Liver (tissue), 9 donors: ENCODE measurements around the gene PACS1. TPM values are rescaled to one million over a fixed set of nuclear protein-coding genes. Genes with fewer than 3 reads are reported as not detected.

Experiments
- DNase-seq: peaks from one replicate; pipeline ENCODE4 v3.0.0-alpha.2; 2017; ENCODE audit warnings: low spot score
- H3K27ac ChIP-seq, 2 donors: one replicate each; pipeline ENCODE4 v1.7.0; 2013; ENCODE audit warnings: inconsistent platforms in 2 of 2, low read length in 2 of 2, control low read depth in 1 of 2, low read depth in 1 of 2, mild to moderate bottlenecking in 1 of 2
- H3K27me3 ChIP-seq, 4 donors: one replicate each; pipeline versions ENCODE4 v1.6.1 to v1.7.0; 2013; ENCODE audit warnings: low read length in 3 of 4, inconsistent platforms in 1 of 4, mild to moderate bottlenecking in 1 of 4, moderate library complexity in 1 of 4; ENCODE audit not compliant: control insufficient read depth in 4 of 4, insufficient read depth in 4 of 4
- H3K36me3 ChIP-seq, 4 donors: one replicate each; pipeline versions ENCODE4 v1.6.1 to v1.7.0; 2013; ENCODE audit warnings: low read length in 3 of 4, mild to moderate bottlenecking in 3 of 4, low read depth in 1 of 4, moderate library complexity in 1 of 4; ENCODE audit not compliant: control insufficient read depth in 4 of 4, insufficient read depth in 3 of 4
- H3K4me1 ChIP-seq, 4 donors: one replicate each; pipeline versions ENCODE4 v1.6.1 to v1.7.0; 2013; ENCODE audit warnings: low read length in 3 of 4, mild to moderate bottlenecking in 3 of 4, moderate library complexity in 1 of 4; ENCODE audit not compliant: control insufficient read depth in 4 of 4, insufficient read depth in 4 of 4
- H3K4me3 ChIP-seq, 3 donors: one replicate each; pipeline versions ENCODE4 v1.6.1 to v1.7.0; 2013; ENCODE audit warnings: low read length in 3 of 3, control low read depth in 1 of 3, low read depth in 1 of 3, mild to moderate bottlenecking in 1 of 3
- H3K9ac ChIP-seq, 2 donors: one replicate each; pipeline ENCODE4 v1.7.0; 2013; ENCODE audit warnings: low read length in 2 of 2, mild to moderate bottlenecking in 2 of 2, moderate library complexity in 2 of 2, control low read depth in 1 of 2, low read depth in 1 of 2
- H3K9me3 ChIP-seq, 4 donors: one replicate each; pipeline versions ENCODE4 v1.6.1 to v1.7.0; 2013; ENCODE audit warnings: low read length in 3 of 4; ENCODE audit not compliant: control insufficient read depth in 4 of 4
- CTCF ChIP-seq: fragments of 150-350 bp; IDR thresholded peaks from 2 replicates; pipeline ENCODE4 v1.5.1; 2017; ENCODE audit warnings: improper control_type of control experiment, low read depth, low read length; ENCODE audit not compliant: missing input control
- EGR1 ChIP-seq, 2 donors: IDR thresholded peaks; 2 replicates each; pipeline ENCODE4 v1.6.1; 2016 to 2018; ENCODE audit warnings: antibody characterized with exemption in 2 of 2, low read depth in 2 of 2
- FOXA1 ChIP-seq: IDR thresholded peaks from 2 replicates; pipeline ENCODE4 v1.6.1; 2016; ENCODE audit warnings: antibody characterized with exemption
- FOXA2 ChIP-seq: IDR thresholded peaks from 2 replicates; pipeline ENCODE4 v1.6.1; 2016; ENCODE audit warnings: antibody characterized with exemption
- GABPA ChIP-seq, 2 donors: IDR thresholded peaks in 1 of 2; conservative IDR thresholded peaks in 1 of 2; 2 replicates each; pipeline ENCODE4 v1.6.1; 2016; ENCODE audit warnings: antibody characterized with exemption in 2 of 2, mild to moderate bottlenecking in 1 of 2, moderate library complexity in 1 of 2
- HNF4A ChIP-seq, 2 donors: conservative IDR thresholded peaks; 2 replicates each; pipeline ENCODE4 v1.6.1; 2016; ENCODE audit warnings: antibody characterized with exemption in 2 of 2, mild to moderate bottlenecking in 2 of 2
- HNF4G ChIP-seq: IDR thresholded peaks from 2 replicates; pipeline ENCODE4 v1.6.1; 2016; ENCODE audit warnings: antibody characterized with exemption
- JUND ChIP-seq, 2 donors: IDR thresholded peaks; 2 replicates each; pipeline ENCODE4 v1.6.1; 2016; ENCODE audit warnings: antibody characterized with exemption in 2 of 2
- NR2F2 ChIP-seq: IDR thresholded peaks from 2 replicates; pipeline ENCODE4 v1.6.1; 2016; ENCODE audit warnings: antibody characterized with exemption
- RAD21 ChIP-seq, 2 donors: IDR thresholded peaks; 2 replicates each; pipeline ENCODE4 v1.6.1; 2016; ENCODE audit warnings: antibody characterized with exemption in 2 of 2, mild to moderate bottlenecking in 2 of 2
- RXRA ChIP-seq, 2 donors: IDR thresholded peaks; 2 replicates each; pipeline ENCODE4 v1.6.1; 2017 to 2018; ENCODE audit warnings: antibody characterized with exemption in 2 of 2, mild to moderate bottlenecking in 1 of 2
- SP1 ChIP-seq: IDR thresholded peaks from 2 replicates; pipeline ENCODE4 v1.6.1; 2018; ENCODE audit warnings: antibody characterized with exemption, mild to moderate bottlenecking
- TAF1 ChIP-seq: conservative IDR thresholded peaks from 2 replicates; pipeline ENCODE4 v1.6.1; 2016; ENCODE audit warnings: antibody characterized with exemption, mild to moderate bottlenecking
- YY1 ChIP-seq: IDR thresholded peaks from 2 replicates; pipeline ENCODE4 v1.6.1; 2016; ENCODE audit warnings: antibody characterized with exemption, mild to moderate bottlenecking
- WGBS: extraction: QIAGEN DNeasy Blood & Tissue Kit; methylation state at CpG from one replicate; pipeline ENCODE4 v1.1.7; 2013; 5-methylcytosine and 5-hydroxymethylcytosine counted together
- polyA plus RNA-seq, 2 donors: library from polyadenylated mRNA; stranded (reverse) in 1 of 2; unstranded in 1 of 2; fragments of 200-250 nt in 1 of 2; fragments of >200 nt in 1 of 2; fragmentation: Nextera tagmentation in 1 of 2; extraction: Ambion mirVana in 1 of 2; gene quantifications; one replicate each; pipeline versions ENCODE4 v1.2.1 to v1.2.3, GENCODE V29; 2013 to 2015
- total RNA-seq, 2 donors: library from RNA; depleted of rRNA; stranded (reverse); fragments of >200 nt; gene quantifications; one replicate each; pipeline ENCODE4 v1.2.3, GENCODE V29; 2014
- TF ChIP-seq, protein P1 (sequence below): IDR thresholded peaks from 2 replicates; pipeline ENCODE4 v1.6.1; 2016; ENCODE audit warnings: antibody characterized with exemption
- TF ChIP-seq, protein P2 (sequence below): IDR thresholded peaks from 2 replicates; pipeline ENCODE4 v1.6.1; 2016; ENCODE audit warnings: antibody characterized with exemption, mild to moderate bottlenecking
- TF ChIP-seq, protein P3 (sequence below): IDR thresholded peaks from 2 replicates; pipeline ENCODE4 v1.6.1; 2016; ENCODE audit warnings: antibody characterized with exemption
- donor health status: healthy.
- donor health status: healthy.
- donor health status: healthy.
- donor health status: healthy.
- donor health status: healthy.

The PACS1 gene
- total and polyA plus RNA-seq, 4 donors, result 2.7 to 9.1 (median 7.3) TPM

GRCh38 chr11:66047541-66048365, 22.3 kb upstream of the PACS1 start:
- no peak for DNase-seq
- no peak overlapping the region for H3K9ac ChIP-seq
- TF ChIP-seq, protein P1, sequence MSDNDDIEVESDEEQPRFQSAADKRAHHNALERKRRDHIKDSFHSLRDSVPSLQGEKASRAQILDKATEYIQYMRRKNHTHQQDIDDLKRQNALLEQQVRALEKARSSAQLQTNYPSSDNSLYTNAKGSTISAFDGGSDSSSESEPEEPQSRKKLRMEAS, result no peak
- no peak for TF ChIP-seq EGR1 (IDR thresholded peaks at IDR 0.05; ENCODE audit: low read depth in 2 of 2)
- TF ChIP-seq, protein P2, sequence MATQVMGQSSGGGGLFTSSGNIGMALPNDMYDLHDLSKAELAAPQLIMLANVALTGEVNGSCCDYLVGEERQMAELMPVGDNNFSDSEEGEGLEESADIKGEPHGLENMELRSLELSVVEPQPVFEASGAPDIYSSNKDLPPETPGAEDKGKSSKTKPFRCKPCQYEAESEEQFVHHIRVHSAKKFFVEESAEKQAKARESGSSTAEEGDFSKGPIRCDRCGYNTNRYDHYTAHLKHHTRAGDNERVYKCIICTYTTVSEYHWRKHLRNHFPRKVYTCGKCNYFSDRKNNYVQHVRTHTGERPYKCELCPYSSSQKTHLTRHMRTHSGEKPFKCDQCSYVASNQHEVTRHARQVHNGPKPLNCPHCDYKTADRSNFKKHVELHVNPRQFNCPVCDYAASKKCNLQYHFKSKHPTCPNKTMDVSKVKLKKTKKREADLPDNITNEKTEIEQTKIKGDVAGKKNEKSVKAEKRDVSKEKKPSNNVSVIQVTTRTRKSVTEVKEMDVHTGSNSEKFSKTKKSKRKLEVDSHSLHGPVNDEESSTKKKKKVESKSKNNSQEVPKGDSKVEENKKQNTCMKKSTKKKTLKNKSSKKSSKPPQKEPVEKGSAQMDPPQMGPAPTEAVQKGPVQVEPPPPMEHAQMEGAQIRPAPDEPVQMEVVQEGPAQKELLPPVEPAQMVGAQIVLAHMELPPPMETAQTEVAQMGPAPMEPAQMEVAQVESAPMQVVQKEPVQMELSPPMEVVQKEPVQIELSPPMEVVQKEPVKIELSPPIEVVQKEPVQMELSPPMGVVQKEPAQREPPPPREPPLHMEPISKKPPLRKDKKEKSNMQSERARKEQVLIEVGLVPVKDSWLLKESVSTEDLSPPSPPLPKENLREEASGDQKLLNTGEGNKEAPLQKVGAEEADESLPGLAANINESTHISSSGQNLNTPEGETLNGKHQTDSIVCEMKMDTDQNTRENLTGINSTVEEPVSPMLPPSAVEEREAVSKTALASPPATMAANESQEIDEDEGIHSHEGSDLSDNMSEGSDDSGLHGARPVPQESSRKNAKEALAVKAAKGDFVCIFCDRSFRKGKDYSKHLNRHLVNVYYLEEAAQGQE, result no peak
- no peak for TF ChIP-seq FOXA1
- TF ChIP-seq, protein P3, sequence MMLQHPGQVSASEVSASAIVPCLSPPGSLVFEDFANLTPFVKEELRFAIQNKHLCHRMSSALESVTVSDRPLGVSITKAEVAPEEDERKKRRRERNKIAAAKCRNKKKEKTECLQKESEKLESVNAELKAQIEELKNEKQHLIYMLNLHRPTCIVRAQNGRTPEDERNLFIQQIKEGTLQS, result no peak
- TF ChIP-seq RAD21 (IDR thresholded peaks at IDR 0.05), result no peak
- TF ChIP-seq HNF4A (conservative IDR thresholded peaks at IDR 0.05), result no peak
- TF ChIP-seq CTCF, result no peak
- TF ChIP-seq HNF4G, result no peak
- no peak for TF ChIP-seq JUND (IDR thresholded peaks at IDR 0.05)
- no peak for TF ChIP-seq RXRA (IDR thresholded peaks at IDR 0.05)
- TF ChIP-seq SP1, result no peak
- H3K36me3 ChIP-seq, result no peaks in the 10 kb centered on the region
- WGBS, result 85% methylated on average over 11 of the region's 11 CpGs
- no peaks in the 10 kb centered on the region for H3K9me3 ChIP-seq
- no peak overlapping the region for H3K27ac ChIP-seq
- H3K4me1 ChIP-seq, result peaks cover 0 to 20% (median 11%) of the 10 kb centered on the region in 4 donors
- peaks cover 0 to 4% (median 0%) of the 10 kb centered on the region in 4 donors for H3K27me3 ChIP-seq
- H3K4me3 ChIP-seq, result no peak overlapping the region

- H3K4me3 ChIP-seq, result no peak within 1 kb of the TSS
- H3K9me3 ChIP-seq, result no peaks in the 10 kb centered on the region
- no peak for DNase-seq
- H3K36me3 ChIP-seq, result no peaks in the 10 kb centered on the region
- no peak within 1 kb of the TSS for H3K27ac ChIP-seq
- peaks cover 0 to 4% (median 0%) of the 10 kb centered on the region in 4 donors for H3K27me3 ChIP-seq
- peaks cover 0 to 30% (median 21%) of the 10 kb centered on the region in 4 donors for H3K4me1 ChIP-seq
- TF ChIP-seq HNF4A (conservative IDR thresholded peaks at IDR 0.05), result no peak
- TF ChIP-seq RXRA (IDR thresholded peaks at IDR 0.05), result no peak
- TF ChIP-seq FOXA2, result no peak
- TF ChIP-seq EGR1 (IDR thresholded peaks at IDR 0.05; ENCODE audit: low read depth in 2 of 2), result no peak
- no peak for TF ChIP-seq TAF1
- no peak for TF ChIP-seq NR2F2
- no peak for TF ChIP-seq GABPA (IDR thresholded peaks at IDR 0.05 in 1 of 2, conservative IDR thresholded peaks at IDR 0.05 in 1 of 2)
- TF ChIP-seq YY1, result no peak
- TF ChIP-seq, protein P3, result no peak
- no peak for TF ChIP-seq HNF4G
- TF ChIP-seq SP1, result no peak
- TF ChIP-seq JUND (IDR thresholded peaks at IDR 0.05), result no peak
- no peak for TF ChIP-seq RAD21 (IDR thresholded peaks at IDR 0.05)
- H3K9ac ChIP-seq, result no peak within 1 kb of the TSS
- 22% methylated on average over 39 of the region's 39 CpGs for WGBS
Measured at GRCh38 chr11:66048547-66049323, 21.3 kb upstream of the PACS1 start, which contains the start of gene GAL3ST3. TSS of gene GAL3ST3 (minus strand) at chr11:66049161. CDS start at chr11:66045415, 3,746 bp downstream.
